Endothelial cell of umbilical vein (primary cell): ENCODE results near the gene CGNL1. TPM values are rescaled to one million over a fixed set of nuclear protein-coding genes. Genes with fewer than 3 reads are reported as not detected.

Experiments
- BruUV-seq: library from RNA; stranded (reverse); fragments of 400-500 nt; replicated peaks from 2 replicates; lab custom pipeline; 2021; lab: Mats Ljungman, UMichigan
- CTCF ChIA-PET: fragments of 300-600, 350-600 bp; sonication (Branson Sonifier 250); formaldehyde crosslinking; loops from one replicate; lab custom pipeline; 2021; ENCODE audit warnings: antibody characterized with exemption, inconsistent platforms; lab: Charles Lee
- POLR2A ChIA-PET: fragments of 300-600, 350-600 bp; sonication (Branson Sonifier 250); formaldehyde crosslinking; loops from one replicate; lab custom pipeline; 2021; ENCODE audit warnings: antibody characterized with exemption, inconsistent platforms; lab: Charles Lee
- DNase-seq: peaks from one replicate; pipeline ENCODE4 v3.0.0-alpha.2; 2011; ENCODE audit warnings: low read depth, low spot score
- FAIRE-seq: peaks from 2 replicates; lab custom pipeline; 2011; peaks lifted over from hg19 to GRCh38; lab: Jason Lieb, UNC
- H2AFZ ChIP-seq: 2 replicates; pipeline ENCODE4 v1.6.0; 2012; ENCODE audit warnings: low read depth, low read length, control low read depth, inconsistent platforms
- H3K27ac ChIP-seq: 2 replicates; pipeline ENCODE4 v1.5.1; 2011; ENCODE audit warnings: low read depth, mild to moderate bottlenecking, control low read depth, low read length, moderate library complexity; ENCODE audit not compliant: insufficient read depth
- H3K27me3 ChIP-seq, 2 experiments: 2 replicates each; pipeline versions ENCODE4 v1.6.0 to v1.6.1; 2011; ENCODE audit warnings: low read length in 2 of 2, mixed read lengths in 1 of 2; ENCODE audit not compliant: control insufficient read depth in 2 of 2, insufficient read depth in 2 of 2
- H3K36me3 ChIP-seq, 2 experiments: 2 replicates in 1 of 2; 3 replicates in 1 of 2; pipeline ENCODE4 v1.5.1; 2011; ENCODE audit warnings: low read length in 2 of 2, mild to moderate bottlenecking in 1 of 2, moderate library complexity in 1 of 2; ENCODE audit not compliant: control insufficient read depth in 2 of 2, insufficient read depth in 2 of 2; ENCODE audit errors: extremely low read depth in 1 of 2
- H3K4me1 ChIP-seq: 3 replicates; pipeline ENCODE4 v1.5.1; 2011; ENCODE audit warnings: mild to moderate bottlenecking, low read length; ENCODE audit not compliant: control insufficient read depth, insufficient read depth; ENCODE audit errors: extremely low read depth
- H3K4me2 ChIP-seq: 2 replicates; pipeline ENCODE4 v1.6.1; 2011; ENCODE audit warnings: low read length, control low read depth, mixed read lengths; ENCODE audit not compliant: insufficient read depth
- H3K4me3 ChIP-seq, 3 experiments: fragments of 200-600 bp in 1 of 3; sonication (generic), shearing (Covaris generic) in 1 of 3; replicated peaks in 1 of 3; 2 replicates each; pipeline ENCODE4 v1.5.1; 2011 to 2016; ENCODE audit warnings: control low read depth in 3 of 3, low read length in 3 of 3, mild to moderate bottlenecking in 2 of 3, inconsistent platforms in 1 of 3, low read depth in 1 of 3, moderate library complexity in 1 of 3; ENCODE audit not compliant: insufficient read depth in 1 of 3
- H3K79me2 ChIP-seq: 2 replicates; pipeline ENCODE4 v1.6.0; 2012; ENCODE audit warnings: low read length, inconsistent platforms; ENCODE audit not compliant: control insufficient read depth, insufficient read depth
- H3K9ac ChIP-seq: replicated peaks from 2 replicates; pipeline ENCODE3; 2011; ENCODE audit warnings: low read length, control low read depth; ENCODE audit not compliant: insufficient read depth; ENCODE audit errors: extremely low read depth
- H3K9me1 ChIP-seq: replicated peaks from 3 replicates; pipeline ENCODE4 v1.6.0; 2011; ENCODE audit warnings: mild to moderate bottlenecking, low read length; ENCODE audit not compliant: control insufficient read depth, insufficient read depth; ENCODE audit errors: extremely low read depth
- H3K9me3 ChIP-seq: replicated peaks from 2 replicates; pipeline ENCODE4 v1.5.1; 2012; ENCODE audit warnings: low read length, inconsistent platforms; ENCODE audit not compliant: control insufficient read depth, insufficient read depth
- H4K20me1 ChIP-seq: replicated peaks from 2 replicates; pipeline ENCODE3; 2011; ENCODE audit warnings: mild to moderate bottlenecking, low read length; ENCODE audit not compliant: control insufficient read depth, insufficient read depth; ENCODE audit errors: extremely low read depth
- CTCF ChIP-seq, 2 donors: IDR thresholded peaks; 1 replicate in 1 of 2; 2 replicates in 1 of 2; pipeline ENCODE4 v1.5.1; 2011; ENCODE audit warnings: low read length in 2 of 2, mild to moderate bottlenecking in 2 of 2, moderate library complexity in 2 of 2, control low read depth in 1 of 2, inconsistent platforms in 1 of 2, low read depth in 1 of 2; ENCODE audit not compliant: insufficient read depth in 1 of 2; ENCODE audit errors: extremely low read depth in 1 of 2
- EZH2 ChIP-seq: IDR thresholded peaks from 2 replicates; pipeline ENCODE4 v1.6.1; 2012; ENCODE audit warnings: borderline replicate concordance, low read depth, mild to moderate bottlenecking, moderate library complexity, low read length, inconsistent platforms; ENCODE audit not compliant: severe bottlenecking
- FOS ChIP-seq: IDR thresholded peaks from 2 replicates; pipeline ENCODE4 v1.6.1; 2011; ENCODE audit warnings: mild to moderate bottlenecking, low read length, moderate library complexity, borderline replicate concordance; ENCODE audit not compliant: insufficient read depth
- GATA2 ChIP-seq: IDR thresholded peaks from 2 replicates; pipeline ENCODE4 v1.7.0; 2011; ENCODE audit warnings: low read depth, mild to moderate bottlenecking, moderate library complexity, mixed read lengths, low read length; ENCODE audit not compliant: insufficient read length, insufficient read depth
- MYC ChIP-seq: IDR thresholded peaks from one replicate; pipeline ENCODE4 v1.6.1; 2011; ENCODE audit warnings: mild to moderate bottlenecking, low read depth, low read length
- POLR2A ChIP-seq: IDR thresholded peaks from 2 replicates; pipeline ENCODE4 v1.6.1; 2012; ENCODE audit warnings: low read depth, mild to moderate bottlenecking, control low read depth, low read length
- POLR2AphosphoS5 ChIP-seq: IDR thresholded peaks from 2 replicates; pipeline ENCODE4 v1.6.1; 2012; ENCODE audit warnings: low read depth, mild to moderate bottlenecking, control low read depth, low read length, moderate library complexity; ENCODE audit not compliant: insufficient read depth
- dilution Hi-C: fragments of 300-500 bp; cut with MboI; formaldehyde crosslinking; loops from one replicate; pipeline ENCODE4 v1.15.0; 2019; ENCODE audit warnings: low sequenced_read_pairs; ENCODE audit not compliant: extremely low pct_ligation_motif_present
- intact Hi-C: fragments of 100-400 bp; cut with micrococcal nuclease; formaldehyde crosslinking; loops from one replicate; pipeline ENCODE4 v1.10.0; 2022
- polyA plus RNA-seq, 4 experiments: library from polyadenylated mRNA; depleted of rRNA in 3 of 4; stranded (reverse) in 3 of 4; unstranded in 1 of 4; fragments of >200 nt; gene quantifications; 2 replicates each; pipeline versions ENCODE4 v1.2.1 to v1.2.3, GENCODE V29; 2011 to 2012; ENCODE audit warnings: missing spikeins in 1 of 4
- total RNA-seq: library from RNA; stranded (reverse); gene quantifications from 2 replicates; pipeline ENCODE4 v1.2.3, GENCODE V29; 2021

CGNL1 gene
- total and polyA plus RNA-seq, 2 donors (not counting 3 experiments of a cell fraction or from before 2014, with no cell fraction given), result 6.9 to 27.1 TPM

DNA sequence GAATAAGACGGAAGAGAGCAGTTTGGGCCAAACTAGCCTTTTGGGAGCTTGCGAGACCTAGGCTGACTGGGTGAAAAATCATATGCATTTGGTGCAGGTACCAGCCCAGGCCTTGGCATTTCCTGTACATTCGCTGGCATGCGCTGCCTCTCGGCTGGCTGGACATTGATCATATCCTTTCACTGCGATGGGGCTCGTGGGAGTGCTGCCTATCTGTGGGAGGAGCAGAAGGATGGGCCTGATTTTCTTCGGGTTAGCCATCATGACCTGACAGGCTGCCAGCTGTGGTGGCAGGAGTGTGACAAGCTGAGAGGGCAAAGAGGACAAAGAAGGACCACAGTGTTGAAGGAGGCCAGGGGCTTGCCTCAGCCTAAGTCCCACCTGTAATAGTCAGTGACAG, 14.3 kb downstream of the CGNL1 start:
- dilution Hi-C loops (no loop called here), intact Hi-C loops (loop anchor here (5.0 kb wide), 1 partner anchor 47 kb away; no protein-coding TSS in a partner anchor)
- peaks cover 72% of the 10 kb centered on the region for H3K4me1 ChIP-seq
- H3K4me3 ChIP-seq, result no peak overlapping the region
- ChIA-PET POLR2A (no interaction called here), CTCF (interaction anchor here (1.3 kb wide), 1 partner anchor 14 kb away, joined by 5 read pairs; the partner anchor contains the start of gene CGNL1)
- no TSS peak for BruUV-seq
- H3K36me3 ChIP-seq, result no peaks in the 10 kb centered on the region
- H4K20me1 ChIP-seq, result no peaks in the 10 kb centered on the region
- TF ChIP-seq FOS (no peak), CTCF (IDR thresholded peaks at IDR 0.05; ENCODE audit: extremely low read depth in 1 of 2, insufficient read depth in 1 of 2, low read depth in 1 of 2, low read length in 2 of 2) (no peak), POLR2A (no peak), EZH2 (no peak), GATA2 (no peak), POLR2AphosphoS5 (no peak), MYC (no peak)
- no peak overlapping the region for H3K9ac ChIP-seq
- H3K4me2 ChIP-seq, result peak overlapping the region; percentile 8
- H2AFZ ChIP-seq, result peak overlapping the region; percentile 53
- FAIRE-seq, result peak; percentile 18
- no peak overlapping the region for H3K27ac ChIP-seq
- no peaks in the 10 kb centered on the region for H3K9me3 ChIP-seq
- H3K79me2 ChIP-seq, result peaks cover 13% of the 10 kb centered on the region
- H3K27me3 ChIP-seq, result no peaks in the 10 kb centered on the region
- DNase-seq, result no peak
- no peaks in the 10 kb centered on the region for H3K9me1 ChIP-seq
